Effector memory CD4-positive, alpha-beta T cell (primary cell): ENCODE data around the gene ACLY.

Experiments
- DNase-seq, 3 donors: peaks; one replicate each; pipeline ENCODE4 v3.0.0-alpha.2; 2020
- H3K27ac ChIP-seq: 2 replicates; pipeline ENCODE4 v1.7.0; 2013; ENCODE audit warnings: mild to moderate bottlenecking, low read length, moderate library complexity; ENCODE audit not compliant: insufficient read depth, poor library complexity, severe bottlenecking
- H3K27me3 ChIP-seq: replicated peaks from 2 replicates; pipeline ENCODE4 v1.7.0; 2013; ENCODE audit warnings: mild to moderate bottlenecking, low read length; ENCODE audit not compliant: insufficient read depth, control insufficient read depth, poor library complexity, severe bottlenecking
- H3K36me3 ChIP-seq: 2 replicates; pipeline ENCODE4 v1.7.0; 2013; ENCODE audit warnings: mild to moderate bottlenecking, low read length, moderate library complexity; ENCODE audit not compliant: control insufficient read depth, insufficient read depth
- H3K4me1 ChIP-seq: 2 replicates; pipeline ENCODE4 v1.7.0; 2013; ENCODE audit warnings: low read length, mild to moderate bottlenecking; ENCODE audit not compliant: control insufficient read depth, insufficient read depth, poor library complexity, severe bottlenecking
- H3K4me3 ChIP-seq: 2 replicates; pipeline ENCODE4 v1.7.0; 2013; ENCODE audit warnings: low read length, low read depth, mild to moderate bottlenecking; ENCODE audit not compliant: insufficient read depth, poor library complexity, severe bottlenecking
- H3K9me3 ChIP-seq: 2 replicates; pipeline ENCODE4 v1.7.0; 2013; ENCODE audit warnings: mild to moderate bottlenecking, low read length, moderate library complexity; ENCODE audit not compliant: control insufficient read depth

Gene ACLY

DNA sequence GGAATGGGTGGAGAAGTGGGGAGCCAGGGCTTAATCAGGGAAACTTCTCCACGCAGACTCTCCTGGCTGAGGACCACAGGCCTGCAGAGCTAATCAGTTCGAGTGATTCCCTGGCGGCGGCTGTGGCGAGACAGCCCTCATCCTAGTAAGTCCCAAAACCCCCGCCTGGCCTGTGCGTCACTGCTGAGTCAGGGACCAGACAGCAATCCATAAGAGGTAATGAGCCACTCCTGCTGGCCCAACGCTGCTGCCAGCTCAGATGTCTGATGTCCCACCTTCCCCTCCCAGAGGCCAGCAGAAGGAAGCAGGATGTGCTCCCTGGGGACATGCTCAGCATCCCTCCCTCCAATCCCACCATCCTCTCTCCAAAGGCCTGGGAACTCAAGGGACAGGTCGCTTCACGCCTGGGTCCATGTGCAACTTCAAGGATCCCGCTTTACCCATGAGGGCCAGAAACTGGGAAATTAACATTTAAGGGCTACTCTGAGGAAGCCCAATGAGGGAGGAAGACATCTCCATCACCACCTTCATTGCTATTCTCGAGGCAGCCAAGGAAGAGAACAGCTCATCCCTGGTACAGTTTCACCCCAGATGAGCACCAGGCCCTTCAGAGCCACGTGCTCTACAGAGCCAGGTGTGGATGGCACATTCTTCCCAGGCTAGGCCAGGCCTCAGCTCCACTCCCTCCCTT, 7.9 kb downstream of the ACLY start:
- no peak overlapping the region for H3K27ac ChIP-seq
- no peaks in the 10 kb centered on the region for H3K4me1 ChIP-seq
- no peak for DNase-seq
- H3K27me3 ChIP-seq, result no peaks in the 10 kb centered on the region
- H3K9me3 ChIP-seq, result no peaks in the 10 kb centered on the region
- no peak overlapping the region for H3K4me3 ChIP-seq
- peaks cover 71% of the 10 kb centered on the region for H3K36me3 ChIP-seq

DNA sequence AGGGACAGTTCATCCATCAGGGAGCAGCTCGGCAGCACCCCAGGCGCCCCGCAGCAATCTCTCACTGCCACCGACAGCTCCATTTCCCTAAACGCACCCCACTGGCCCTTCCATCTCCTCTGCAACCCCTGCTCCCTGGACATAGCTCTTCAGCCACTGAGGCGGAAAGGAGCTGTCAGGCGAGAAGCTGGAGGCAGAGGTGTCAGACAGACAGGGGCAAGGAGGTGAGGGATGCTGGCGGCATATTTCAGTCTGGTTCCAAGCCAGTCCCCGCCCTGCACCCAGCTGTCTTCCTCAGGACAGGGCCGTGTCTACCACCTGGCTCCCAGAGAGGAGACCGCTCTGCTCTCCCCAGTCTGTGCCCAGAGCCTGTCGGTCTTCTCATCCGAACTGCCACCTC, 9.7 kb downstream of the ACLY start:
- H3K27me3 ChIP-seq, result no peaks in the 10 kb centered on the region
- H3K4me3 ChIP-seq, result no peak overlapping the region
- H3K4me1 ChIP-seq, result no peaks in the 10 kb centered on the region

DNA sequence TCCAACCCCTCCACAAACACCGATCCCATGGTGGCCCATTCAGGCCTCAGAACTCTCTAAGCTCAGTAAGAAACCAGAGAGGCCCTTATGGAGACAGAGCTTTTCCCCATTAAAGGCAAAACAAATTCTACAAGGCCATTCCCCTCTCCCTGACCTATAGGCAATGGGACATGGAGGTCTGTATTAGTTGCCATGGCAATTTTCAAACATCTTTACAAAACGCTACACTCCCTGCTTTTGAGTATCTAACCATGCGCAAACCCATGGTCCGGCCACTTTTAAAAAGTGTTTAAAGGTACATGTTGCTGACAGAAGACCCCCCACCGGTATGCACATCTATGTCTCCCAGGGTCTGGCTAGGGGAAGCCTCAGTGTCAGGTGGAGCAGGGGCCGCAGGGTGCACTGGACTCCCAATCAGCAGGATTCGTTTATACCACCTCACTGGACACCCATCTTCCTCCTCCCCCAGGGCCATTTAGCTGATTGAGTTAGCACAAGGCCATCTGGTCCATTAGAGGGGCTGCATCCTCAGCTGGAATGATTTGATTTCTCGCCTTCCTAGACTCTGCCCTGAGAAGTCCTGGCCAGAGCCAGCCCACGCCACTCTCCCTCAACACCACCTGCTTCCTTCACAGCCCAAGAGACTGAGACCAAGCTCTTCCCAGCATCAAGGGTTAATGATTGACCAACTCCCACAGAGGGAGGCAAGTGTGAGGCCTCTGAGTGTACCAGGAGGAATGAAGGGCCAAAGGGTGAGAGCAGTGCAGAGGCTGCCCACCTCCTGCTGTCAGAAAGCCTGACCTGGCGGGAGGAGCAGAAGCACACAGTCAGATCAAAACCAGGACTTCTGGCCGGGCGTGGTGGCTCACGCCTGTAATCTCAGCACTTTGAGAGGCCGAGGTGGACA, 10.9 kb downstream of the ACLY start:
- Histone ChIP-seq H3K4me1 (no peaks in the 10 kb centered on the region), H3K9me3 (no peaks in the 10 kb centered on the region), H3K36me3 (peaks cover 75% of the 10 kb centered on the region), H3K27me3 (no peaks in the 10 kb centered on the region), H3K27ac (no peak overlapping the region), H3K4me3 (no peak overlapping the region)
- no peak for DNase-seq

More for the DNA sequence above, 9.7 kb downstream of the ACLY start:
- Histone ChIP-seq H3K27ac (no peak overlapping the region), H3K9me3 (no peaks in the 10 kb centered on the region), H3K36me3 (peaks cover 86% of the 10 kb centered on the region)
- no peak for DNase-seq

DNA sequence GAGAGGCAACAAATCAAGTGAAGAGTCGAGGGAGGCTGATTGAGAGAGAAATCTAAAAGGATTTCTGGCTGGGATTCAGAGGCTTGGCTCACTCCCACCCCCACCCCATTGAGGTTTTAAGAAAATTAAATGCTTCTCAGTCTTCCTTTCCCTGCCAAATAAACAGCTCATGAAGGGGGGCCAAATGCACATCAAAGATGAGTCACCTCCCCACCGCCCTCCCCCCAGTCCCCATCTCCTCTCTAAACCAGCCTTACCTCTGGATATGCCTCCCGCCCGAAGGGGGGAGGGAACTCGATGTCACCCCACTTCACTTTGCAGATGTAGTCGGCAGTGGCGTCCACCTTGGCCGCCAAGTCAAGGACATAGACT, 11.6 kb downstream of the ACLY start:
- peaks cover 68% of the 10 kb centered on the region for H3K36me3 ChIP-seq
- H3K27me3 ChIP-seq, result no peaks in the 10 kb centered on the region
- no peaks in the 10 kb centered on the region for H3K4me1 ChIP-seq
- no peaks in the 10 kb centered on the region for H3K9me3 ChIP-seq
- no peak overlapping the region for H3K4me3 ChIP-seq
- no peak overlapping the region for H3K27ac ChIP-seq
- no peak for DNase-seq

DNA sequence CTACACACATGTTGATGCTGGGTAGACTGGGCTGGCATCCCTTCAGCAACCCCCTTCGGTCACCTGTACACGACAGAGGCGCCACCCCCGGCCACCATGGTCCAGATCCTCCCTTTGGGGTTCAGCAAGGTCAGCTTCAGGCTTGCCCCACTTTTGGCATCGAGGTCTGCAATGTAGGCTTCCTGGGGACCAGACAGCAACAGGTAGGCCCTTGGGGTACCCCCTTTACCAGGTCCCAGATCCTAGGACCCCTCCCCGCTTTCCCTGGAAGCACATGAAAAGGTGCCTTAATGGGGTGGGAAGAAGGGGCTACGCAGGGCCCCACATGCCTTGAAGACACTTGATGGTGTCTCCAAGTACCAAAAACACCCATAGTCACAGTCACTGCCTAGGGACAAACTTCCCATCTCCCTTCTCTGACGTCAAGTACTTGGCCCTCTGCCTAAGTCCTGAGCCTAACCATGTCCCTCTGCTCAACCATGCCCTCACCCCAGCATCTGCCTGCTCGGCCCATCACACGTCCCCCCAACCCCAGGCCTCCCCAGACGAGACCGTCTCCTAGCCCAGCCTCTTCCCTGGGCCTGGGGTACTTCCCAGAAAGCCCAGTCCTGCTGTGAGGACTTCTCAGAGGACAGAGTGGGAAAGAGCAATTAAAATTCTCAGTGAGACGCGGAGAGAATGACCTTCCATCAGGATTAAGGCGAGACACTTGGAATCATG, 12.1 kb downstream of the ACLY start:
- H3K9me3 ChIP-seq, result no peaks in the 10 kb centered on the region
- peaks cover 68% of the 10 kb centered on the region for H3K36me3 ChIP-seq
- H3K27me3 ChIP-seq, result no peaks in the 10 kb centered on the region
- no peak overlapping the region for H3K27ac ChIP-seq
- H3K4me1 ChIP-seq, result no peaks in the 10 kb centered on the region
- no peak overlapping the region for H3K4me3 ChIP-seq
- no peak for DNase-seq

DNA sequence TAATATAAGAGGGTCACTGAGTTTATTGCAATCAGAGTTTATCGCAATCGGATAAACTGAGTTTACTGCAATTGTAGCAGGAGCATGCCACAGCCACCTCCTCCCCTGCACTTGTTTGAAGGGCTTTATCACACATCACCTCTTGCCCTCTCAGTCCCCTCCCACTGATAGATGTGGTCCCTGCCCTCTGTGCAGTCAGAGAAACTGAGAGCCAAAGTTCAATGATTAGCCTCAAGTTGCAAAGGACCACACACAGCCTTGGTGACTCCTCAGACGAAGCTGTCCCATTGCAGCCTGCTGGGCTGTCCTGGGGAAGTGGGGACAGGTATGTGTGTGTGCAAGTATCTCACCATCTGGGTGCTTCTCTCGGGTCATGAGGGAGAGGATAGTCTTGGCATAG, 13.6 kb downstream of the ACLY start:
- no peaks in the 10 kb centered on the region for H3K4me1 ChIP-seq
- H3K36me3 ChIP-seq, result peaks cover 64% of the 10 kb centered on the region
- H3K4me3 ChIP-seq, result no peak overlapping the region
- no peak overlapping the region for H3K27ac ChIP-seq
- no peaks in the 10 kb centered on the region for H3K9me3 ChIP-seq
- no peaks in the 10 kb centered on the region for H3K27me3 ChIP-seq
- no peak for DNase-seq

DNA sequence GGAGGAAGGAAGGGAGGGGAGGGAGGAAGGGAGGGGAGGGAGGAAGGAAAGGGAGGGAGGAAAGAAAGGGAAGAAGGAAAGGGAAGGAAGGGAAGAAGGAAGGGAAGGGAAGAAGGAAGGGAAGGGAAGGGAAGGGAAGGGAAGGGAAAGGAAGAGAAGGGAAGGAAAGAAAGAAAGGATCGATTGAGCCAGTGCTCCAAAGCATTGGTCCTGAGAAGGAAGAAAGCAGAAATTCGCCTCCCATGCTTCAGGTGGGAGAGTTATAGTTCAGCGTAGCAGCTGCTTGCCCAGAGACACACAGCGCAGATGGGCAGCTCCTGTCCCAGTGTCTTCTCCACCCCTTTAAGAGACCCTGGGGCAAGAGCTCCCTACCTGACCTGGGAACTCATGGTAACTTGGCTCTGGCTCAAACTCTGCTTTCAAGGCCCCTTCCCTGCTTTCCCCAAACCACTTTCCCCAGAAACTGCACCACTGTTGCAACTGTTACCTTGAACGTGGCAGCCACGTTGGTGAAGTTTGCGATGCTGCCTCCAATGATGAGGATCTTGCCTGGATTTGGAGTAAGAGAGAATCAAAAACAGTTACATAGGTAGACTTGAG, 14.4 kb downstream of the ACLY start:
- DNase-seq, result no peak
- H3K27me3 ChIP-seq, result no peaks in the 10 kb centered on the region
- peaks cover 57% of the 10 kb centered on the region for H3K36me3 ChIP-seq
- H3K9me3 ChIP-seq, result no peaks in the 10 kb centered on the region
- no peak overlapping the region for H3K4me3 ChIP-seq
- no peaks in the 10 kb centered on the region for H3K4me1 ChIP-seq
- no peak overlapping the region for H3K27ac ChIP-seq

DNA sequence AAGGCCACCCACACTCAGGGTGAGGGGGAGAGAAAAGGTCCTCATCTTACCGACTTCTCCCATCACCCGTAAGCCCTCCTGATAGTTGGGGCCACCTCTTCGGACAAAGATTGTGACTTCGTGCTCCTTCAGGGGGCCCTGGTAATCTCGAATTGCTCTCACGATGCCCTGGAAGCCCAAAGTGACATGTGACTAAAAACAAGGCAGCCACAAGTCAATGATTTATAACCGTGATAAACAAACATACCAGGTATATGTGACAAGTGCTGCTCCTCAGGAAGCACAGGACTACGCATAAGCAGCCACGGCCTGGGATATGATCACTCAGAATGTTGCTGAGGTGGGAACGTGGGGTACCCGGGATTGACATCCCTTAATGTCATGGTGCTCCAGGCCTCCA, 17.1 kb downstream of the ACLY start:
- H3K27ac ChIP-seq, result no peak overlapping the region
- no peaks in the 10 kb centered on the region for H3K4me1 ChIP-seq
- no peak overlapping the region for H3K4me3 ChIP-seq
- peaks cover 65% of the 10 kb centered on the region for H3K36me3 ChIP-seq
- no peaks in the 10 kb centered on the region for H3K27me3 ChIP-seq
- H3K9me3 ChIP-seq, result no peaks in the 10 kb centered on the region
- no peak for DNase-seq

DNA sequence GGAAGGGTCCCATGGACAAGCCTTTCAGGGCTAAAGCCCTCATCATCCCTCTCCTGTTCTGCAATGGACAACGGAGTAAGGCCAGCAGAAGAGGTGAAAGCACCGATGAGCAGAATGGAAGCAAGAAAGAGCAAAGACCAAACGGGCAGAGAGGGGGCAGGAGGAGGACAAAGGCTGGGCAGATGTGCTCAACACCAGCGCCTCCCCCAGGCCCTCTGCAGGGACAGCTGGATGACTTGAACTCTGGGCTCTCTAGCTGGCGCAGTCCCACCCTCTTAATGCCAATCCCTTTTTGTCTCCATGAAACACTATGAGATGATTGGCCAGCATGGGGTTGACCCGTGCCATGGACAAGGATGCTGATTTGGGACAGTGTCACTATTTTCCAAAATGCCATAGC, 22.0 kb downstream of the ACLY start:
- H3K27ac ChIP-seq, result no peak overlapping the region
- no peak overlapping the region for H3K4me3 ChIP-seq
- no peaks in the 10 kb centered on the region for H3K27me3 ChIP-seq
- peaks cover 85% of the 10 kb centered on the region for H3K36me3 ChIP-seq
- H3K9me3 ChIP-seq, result no peaks in the 10 kb centered on the region
- H3K4me1 ChIP-seq, result no peaks in the 10 kb centered on the region
- DNase-seq, result no peak
